Stimulated activated CD4-positive, alpha-beta T cell treated with anti-CD3 and anti-CD28 coated beads, TNF-alpha, amount 100 ng/mL, for 1 hour (primary cell): ENCODE data around the gene GPC1.
A peak's percentile ranks its signal among the peaks of the same experiment; 100 is the strongest.

Experiments
- DNase-seq, 3 donors: peaks; one replicate each; pipeline ENCODE4 v3.0.0-alpha.2; 2020; ENCODE audit warnings: low read depth in 3 of 3, low spot score in 1 of 3

GPC1 gene

GRCh38 chr2:240509667-240510512 lies 74.4 kb downstream of the GPC1 start:
- DNase-seq = no peak

- DNase-seq = no peak
Measured at GRCh38 chr2:240510513-240511210, 75.2 kb downstream of the GPC1 start.

- no peak for DNase-seq
Measured at GRCh38 chr2:240511351-240512108, 76.1 kb downstream of the GPC1 start.

- no peak for DNase-seq
Measured at GRCh38 chr2:240512109-240512485, 76.6 kb downstream of the GPC1 start.

GRCh38 chr2:240512666-240513535 lies 77.4 kb downstream of the GPC1 start:
- DNase-seq = no peak

GRCh38 chr2:240513549-240514287 lies 78.3 kb downstream of the GPC1 start:
- peak; percentile 64 to 72 (median 70) for DNase-seq

- no peak for DNase-seq
Measured at GRCh38 chr2:240514631-240515030, 79.2 kb downstream of the GPC1 start.

GRCh38 chr2:240517342-240517741 lies 81.9 kb downstream of the GPC1 start:
- no peak for DNase-seq
